ENCODE data around the gene ZNF691. TPM values are rescaled to one million over a fixed set of nuclear protein-coding genes. Genes with fewer than 3 reads are reported as not detected.
"Not testable (repeated sequence)": the region's sequence is repeated elsewhere in the genome, so short reads cannot be mapped to it uniquely, and the experiment has no call there.

Gene ZNF691
- total RNA-seq, result 1 to 10 TPM; 5.5 to 6.5 (median 5.9) TPM

DNA sequence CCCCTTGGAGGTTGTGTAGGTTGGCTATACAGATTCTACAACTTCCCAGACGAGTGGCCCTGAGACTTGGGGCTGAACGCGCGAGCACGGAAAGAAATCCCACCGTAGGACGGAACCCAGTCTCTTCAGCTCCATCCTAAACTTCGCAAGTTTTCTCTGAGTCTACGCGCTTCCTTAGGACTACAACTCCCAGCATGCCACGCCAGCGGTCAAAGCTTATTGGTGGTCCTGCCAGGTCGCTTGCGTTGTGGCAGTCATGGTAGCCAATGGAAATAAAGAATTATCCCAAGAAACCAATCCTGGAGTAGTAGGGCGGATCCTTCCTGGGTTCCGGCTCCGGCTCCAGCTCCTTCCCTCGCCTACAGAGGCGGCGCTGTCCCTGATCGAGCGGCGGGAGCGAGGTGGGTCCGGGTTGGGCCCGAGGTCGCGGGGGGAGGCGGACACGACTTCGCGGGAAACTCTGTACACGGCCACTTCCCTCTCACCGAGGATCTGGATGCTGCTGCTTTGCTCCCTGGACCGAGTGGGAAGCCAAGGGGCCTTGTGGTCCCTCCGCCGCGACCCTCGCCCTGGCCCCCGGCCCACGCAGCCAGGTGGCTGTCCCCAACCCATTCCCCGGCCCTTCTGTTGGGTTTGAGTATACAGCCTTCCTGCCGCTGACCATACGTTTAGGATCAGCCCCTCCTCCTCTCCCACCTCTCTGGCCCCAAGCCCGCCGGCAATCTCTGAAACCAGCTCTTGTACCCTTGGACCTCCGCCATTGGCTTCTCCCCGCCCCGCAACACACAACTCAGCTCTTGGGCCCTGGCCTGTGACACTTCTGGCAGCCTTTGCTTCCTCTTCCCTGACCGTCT, at the start of gene ZNF691:
ZNF691 (plus strand) TSS at position 357 of the 854 bp plus-strand sequence. CDS start 3,046 bp downstream, outside the sequence.
- no peaks in the 10 kb centered on the region for H3K27me3 Mint-ChIP-seq (ENCODE audit: low read depth)
- H3K36me3 Mint-ChIP-seq (ENCODE audit: insufficient read depth), result peaks cover 23% of the 10 kb centered on the region
- DNase-seq (peak; percentile 81), ATAC-seq (peak; percentile 97 to 98)
- H3K9me3 Mint-ChIP-seq, result no peaks in the 10 kb centered on the region
- peaks cover 36% of the 10 kb centered on the region for H3K4me1 Mint-ChIP-seq (ENCODE audit: low read depth)
- peak within 1 kb of the TSS; percentile 95 for H3K4me3 Mint-ChIP-seq

DNA sequence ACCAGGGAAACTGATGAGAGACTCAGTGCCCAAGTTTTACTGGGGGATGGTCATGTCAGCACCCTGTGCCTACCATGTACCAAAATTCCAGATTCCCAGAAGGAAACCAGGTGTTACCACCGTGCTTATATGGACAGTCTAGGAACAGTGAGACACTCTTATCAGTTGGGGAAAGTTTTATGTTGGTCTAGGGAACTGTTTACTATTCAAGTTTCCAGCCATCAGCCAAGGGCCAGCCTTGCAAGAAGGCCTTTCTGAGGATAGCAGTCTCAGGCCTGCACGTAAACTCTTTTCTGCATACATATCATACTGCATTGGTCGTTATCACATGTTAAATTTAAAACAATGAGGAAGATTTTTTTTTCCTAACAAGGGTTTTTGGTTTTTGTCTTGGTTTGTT, 49.0 kb upstream of the ZNF691 start:
- DNase-seq, result no peak

DNA sequence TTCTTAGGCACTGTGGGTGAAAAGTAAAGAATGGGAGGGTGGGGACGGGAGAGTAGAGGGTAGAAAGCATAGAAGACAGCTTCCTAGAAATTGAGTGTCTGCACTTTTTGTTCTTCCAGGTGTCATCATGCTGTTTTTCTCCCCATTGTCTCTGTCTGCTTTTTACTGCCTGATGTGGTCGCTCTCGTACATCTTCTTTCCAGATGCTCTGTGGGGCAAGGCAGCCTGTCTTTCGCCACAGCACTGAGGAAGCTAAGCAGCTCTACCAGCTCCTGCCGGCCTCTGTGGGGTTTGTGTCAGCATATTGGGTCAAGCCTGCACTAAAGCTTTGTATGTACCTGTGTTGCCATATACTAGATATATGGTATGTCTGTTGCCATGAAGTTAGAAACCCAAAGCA, 48.4 kb upstream of the ZNF691 start:
- ATAC-seq, result no peak
- Mint-ChIP-seq H3K9me3 (no peaks in the 10 kb centered on the region), H3K4me1 (ENCODE audit: low read depth) (no peaks in the 10 kb centered on the region), H3K36me3 (ENCODE audit: insufficient read depth) (no peaks in the 10 kb centered on the region), H3K27me3 (ENCODE audit: low read depth) (peaks cover 2% of the 10 kb centered on the region), H3K4me3 (no peak overlapping the region)
- DNase-seq, result no peak

More for the DNA sequence above, 49.0 kb upstream of the ZNF691 start:
- H3K9me3 Mint-ChIP-seq, result no peaks in the 10 kb centered on the region
- ATAC-seq, result no peak
- H3K4me1 Mint-ChIP-seq (ENCODE audit: low read depth), result no peaks in the 10 kb centered on the region
- no peaks in the 10 kb centered on the region for H3K36me3 Mint-ChIP-seq (ENCODE audit: insufficient read depth)
- H3K4me3 Mint-ChIP-seq, result no peak overlapping the region
- H3K27me3 Mint-ChIP-seq (ENCODE audit: low read depth), result peaks cover 2% of the 10 kb centered on the region

DNA sequence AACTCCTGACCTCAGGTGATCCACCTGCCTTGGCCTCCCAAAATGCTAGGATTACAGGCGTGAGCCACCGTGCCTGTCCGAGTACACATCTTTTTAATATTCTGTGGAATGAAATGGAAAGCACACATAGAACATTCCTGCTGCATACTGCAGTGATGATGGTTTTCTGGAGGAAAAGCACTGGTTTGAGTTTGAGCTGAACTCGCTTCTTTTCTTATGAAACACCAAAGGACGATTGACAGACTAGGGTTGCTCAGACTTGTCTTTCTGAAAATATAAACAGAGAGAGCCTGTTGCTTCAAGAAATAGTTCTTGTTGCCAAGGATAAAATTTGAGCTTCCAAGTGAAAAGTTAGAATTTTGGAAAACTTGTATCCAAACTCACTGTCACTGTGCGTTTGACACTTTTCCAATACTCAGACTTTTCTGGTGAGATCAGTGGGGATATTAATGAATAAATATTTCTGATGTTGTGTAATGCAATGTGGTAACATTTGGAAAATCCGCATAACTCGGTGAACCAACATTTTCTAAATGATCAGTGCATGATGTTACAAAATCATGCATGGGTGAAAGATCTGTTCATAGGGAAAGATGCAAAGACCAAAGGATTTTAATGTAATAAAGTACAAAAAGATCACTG, 44.5 kb upstream of the ZNF691 start:
- DNase-seq, result no peak
- no peaks in the 10 kb centered on the region for H3K9me3 Mint-ChIP-seq
- H3K36me3 Mint-ChIP-seq (ENCODE audit: insufficient read depth), result peaks cover 9% of the 10 kb centered on the region
- H3K4me3 Mint-ChIP-seq, result no peak overlapping the region
- no peak for ATAC-seq
- peaks cover under 1% of the 10 kb centered on the region for H3K4me1 Mint-ChIP-seq (ENCODE audit: low read depth)
- H3K27me3 Mint-ChIP-seq (ENCODE audit: low read depth), result peaks cover 2% of the 10 kb centered on the region

DNA sequence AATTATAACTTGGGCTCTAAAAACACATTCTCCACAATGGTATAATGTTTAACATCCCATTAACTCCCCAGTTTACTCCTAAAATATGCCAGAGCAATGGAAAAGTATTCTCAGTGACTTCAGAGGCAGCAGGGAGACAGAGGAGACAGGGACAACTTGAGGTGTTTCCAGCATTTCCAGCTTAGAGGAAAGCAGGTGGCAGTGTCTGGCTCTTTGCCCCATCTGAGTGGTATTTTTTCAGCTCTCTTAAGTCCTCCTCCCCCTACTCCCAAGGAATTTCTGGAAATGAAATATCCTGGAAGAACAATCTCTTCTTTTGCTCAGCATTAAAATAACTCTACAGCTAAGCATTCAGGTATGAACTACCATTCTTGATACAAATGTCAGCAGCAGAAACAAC, 40.2 kb upstream of the ZNF691 start:
- DNase-seq (no peak), ATAC-seq (no peak)
- Mint-ChIP-seq H3K4me3 (no peak overlapping the region), H3K27me3 (ENCODE audit: low read depth) (peaks cover under 1% of the 10 kb centered on the region), H3K9me3 (no peaks in the 10 kb centered on the region), H3K36me3 (ENCODE audit: insufficient read depth) (peaks cover 12% of the 10 kb centered on the region), H3K4me1 (ENCODE audit: low read depth) (peaks cover 8% of the 10 kb centered on the region)

DNA sequence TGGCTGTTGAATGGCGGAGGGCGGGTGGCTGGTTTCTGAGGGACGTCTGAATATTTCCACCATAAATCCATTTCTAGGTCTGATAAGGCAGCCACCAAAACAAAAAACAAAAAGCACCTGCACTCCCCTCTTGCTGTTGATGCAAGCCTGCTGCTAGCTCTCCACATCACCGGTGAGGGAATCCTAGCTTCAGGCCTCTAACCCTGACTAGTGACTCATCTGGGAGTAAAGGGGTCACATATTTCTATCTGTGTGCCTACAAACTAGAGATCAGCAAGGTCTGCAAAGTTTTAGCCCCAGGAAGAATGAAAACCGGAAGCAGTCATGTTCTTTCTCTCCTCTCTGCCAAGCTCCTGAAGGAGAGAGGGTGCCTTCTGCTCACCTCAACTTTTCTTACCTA, 39.8 kb upstream of the ZNF691 start:
- H3K27me3 Mint-ChIP-seq (ENCODE audit: low read depth), result no peaks in the 10 kb centered on the region
- no peak overlapping the region for H3K4me3 Mint-ChIP-seq
- ATAC-seq, result no peak
- no peaks in the 10 kb centered on the region for H3K9me3 Mint-ChIP-seq
- H3K4me1 Mint-ChIP-seq (ENCODE audit: low read depth), result peaks cover 8% of the 10 kb centered on the region
- DNase-seq, result no peak
- H3K36me3 Mint-ChIP-seq (ENCODE audit: insufficient read depth), result peaks cover 14% of the 10 kb centered on the region

- H3K4me1 Mint-ChIP-seq (ENCODE audit: low read depth), result peaks cover 8% of the 10 kb centered on the region
- H3K4me3 Mint-ChIP-seq, result no peak overlapping the region
- H3K9me3 Mint-ChIP-seq, result no peaks in the 10 kb centered on the region
- peaks cover 14% of the 10 kb centered on the region for H3K36me3 Mint-ChIP-seq (ENCODE audit: insufficient read depth)
- ATAC-seq, result no peak
- H3K27me3 Mint-ChIP-seq (ENCODE audit: low read depth), result no peaks in the 10 kb centered on the region
- DNase-seq, result no peak
Measured at GRCh38 chr1:42807056-42807668, 39.3 kb upstream of the ZNF691 start.

DNA sequence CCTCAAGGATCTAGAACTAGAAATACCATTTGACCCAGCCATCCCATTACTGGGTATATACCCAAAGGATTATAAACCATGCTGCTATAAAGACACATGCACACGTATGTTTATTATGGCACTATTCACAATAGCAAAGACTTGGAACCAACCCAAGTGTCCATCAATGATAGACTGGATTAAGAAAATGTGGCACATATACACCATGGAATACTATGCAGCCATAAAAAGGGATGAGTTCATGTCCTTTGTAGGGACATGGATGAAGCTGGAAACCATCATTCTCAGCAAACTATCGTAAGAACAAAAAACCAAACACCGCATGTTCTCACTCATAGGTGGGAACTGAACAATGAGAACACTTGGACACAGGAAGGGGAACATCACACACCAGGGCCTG, 31.6 kb upstream of the ZNF691 start:
- not testable (repeated sequence) for ATAC-seq; H3K27me3 Mint-ChIP-seq (ENCODE audit: low read depth); H3K4me3 Mint-ChIP-seq; DNase-seq; H3K9me3 Mint-ChIP-seq; H3K36me3 Mint-ChIP-seq (ENCODE audit: insufficient read depth)
- peaks cover 23% of the 10 kb centered on the region for H3K4me1 Mint-ChIP-seq (ENCODE audit: low read depth)

GRCh38 chr1:42815941-42816584, 30.4 kb upstream of the ZNF691 start:
- Mint-ChIP-seq H3K27me3 (ENCODE audit: low read depth) (no peaks in the 10 kb centered on the region), H3K9me3 (no peaks in the 10 kb centered on the region), H3K36me3 (ENCODE audit: insufficient read depth) (peaks cover 5% of the 10 kb centered on the region), H3K4me1 (ENCODE audit: low read depth) (peaks cover 23% of the 10 kb centered on the region), H3K4me3 (peak overlapping the region; percentile 88)
- no peak for ATAC-seq
- DNase-seq, result no peak

DNA sequence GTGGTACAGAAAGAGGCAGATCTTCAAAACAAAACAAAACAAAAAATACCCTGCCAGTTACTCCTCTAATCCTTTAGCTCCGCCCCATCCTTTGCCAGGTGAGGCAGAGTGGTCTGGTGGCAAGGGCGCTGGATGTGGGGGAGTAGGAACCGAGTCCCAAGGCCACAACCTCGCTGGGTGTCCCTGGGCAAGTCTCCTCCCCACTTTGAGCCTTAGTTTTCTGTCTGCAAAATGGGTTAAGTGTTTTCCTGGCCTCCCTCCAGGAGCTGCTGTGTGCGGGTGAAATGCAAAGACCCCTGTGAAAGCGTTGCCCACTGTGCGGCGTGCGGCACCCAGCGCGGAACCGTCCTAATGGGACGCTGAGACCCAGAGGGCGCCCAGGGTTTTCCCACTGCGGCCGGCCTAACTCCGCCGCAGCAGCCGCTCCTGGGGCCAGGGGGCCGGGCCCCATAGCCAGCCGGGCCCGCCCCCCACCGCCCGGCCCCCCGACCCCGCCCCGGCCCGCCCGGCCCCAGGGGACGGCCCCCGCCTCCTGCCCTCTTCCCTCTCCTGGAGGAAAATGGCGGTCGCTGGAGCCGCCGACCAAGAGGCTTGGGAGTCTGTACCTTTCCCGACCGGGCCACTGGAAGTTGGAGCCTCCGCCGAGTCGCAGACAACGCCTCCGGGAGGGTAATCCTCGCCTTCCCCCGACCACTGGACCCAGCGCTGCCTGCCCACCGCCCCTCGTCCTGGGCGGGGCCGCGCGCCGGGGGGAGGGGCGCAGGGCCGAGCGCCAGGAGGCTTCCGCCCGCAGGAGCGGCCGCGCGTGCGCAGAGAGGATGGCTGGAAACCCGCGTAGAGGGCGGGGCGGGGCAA, 29.6 kb upstream of the ZNF691 start, which contains the start of the genes ERMAP and SVBP:
ERMAP (plus strand) TSS at position 538 of the 855 bp plus-strand sequence. CDS start 13,327 bp downstream, outside the sequence.
SVBP (minus strand) TSS at position 813 of the 855 bp plus-strand sequence. CDS start 853 bp downstream, outside the sequence.
- peak within 1 kb of the TSS; percentile 88 for H3K4me3 Mint-ChIP-seq
- no peaks in the 10 kb centered on the region for H3K9me3 Mint-ChIP-seq
- H3K36me3 Mint-ChIP-seq (ENCODE audit: insufficient read depth), result peaks cover 2% of the 10 kb centered on the region
- no peaks in the 10 kb centered on the region for H3K27me3 Mint-ChIP-seq (ENCODE audit: low read depth)
- peak; percentile 95 for DNase-seq
- peak; percentile 92 to 94 for ATAC-seq
- H3K4me1 Mint-ChIP-seq (ENCODE audit: low read depth), result peaks cover 23% of the 10 kb centered on the region

DNA sequence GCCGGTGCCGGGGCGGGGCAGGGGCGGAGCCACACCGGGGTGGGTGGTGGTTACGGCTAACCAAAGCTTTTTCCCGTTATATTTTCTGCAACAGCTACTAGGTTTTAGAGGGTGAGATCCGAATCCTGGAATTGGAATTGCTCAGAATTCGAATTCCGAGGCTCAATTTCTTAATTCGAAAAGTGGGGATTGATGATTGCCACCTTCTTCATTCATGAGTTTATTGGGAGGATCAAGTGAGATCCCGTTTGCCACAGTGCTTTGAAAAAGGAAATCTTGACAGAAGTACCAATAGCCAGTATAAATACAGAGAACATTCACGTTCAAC, 29.0 kb upstream of the ZNF691 start:
- no peak for DNase-seq
- Mint-ChIP-seq H3K36me3 (ENCODE audit: insufficient read depth) (peaks cover 2% of the 10 kb centered on the region), H3K4me1 (ENCODE audit: low read depth) (peaks cover 23% of the 10 kb centered on the region), H3K9me3 (no peaks in the 10 kb centered on the region), H3K27me3 (ENCODE audit: low read depth) (no peaks in the 10 kb centered on the region), H3K4me3 (peak overlapping the region; percentile 71)
- ATAC-seq, result no peak

GRCh38 chr1:42817976-42818375, 28.4 kb upstream of the ZNF691 start:
- no peak for DNase-seq
- H3K27me3 Mint-ChIP-seq (ENCODE audit: low read depth), result no peaks in the 10 kb centered on the region
- H3K36me3 Mint-ChIP-seq (ENCODE audit: insufficient read depth), result peaks cover 2% of the 10 kb centered on the region
- peak overlapping the region; percentile 71 for H3K4me3 Mint-ChIP-seq
- peaks cover 25% of the 10 kb centered on the region for H3K4me1 Mint-ChIP-seq (ENCODE audit: low read depth)
- ATAC-seq, result no peak
- no peaks in the 10 kb centered on the region for H3K9me3 Mint-ChIP-seq

GRCh38 chr1:42820813-42821212, 25.6 kb upstream of the ZNF691 start:
- peaks cover 2% of the 10 kb centered on the region for H3K36me3 Mint-ChIP-seq (ENCODE audit: insufficient read depth)
- no peak for DNase-seq
- no peaks in the 10 kb centered on the region for H3K27me3 Mint-ChIP-seq (ENCODE audit: low read depth)
- ATAC-seq, result no peak
- H3K4me3 Mint-ChIP-seq, result no peak overlapping the region
- no peaks in the 10 kb centered on the region for H3K9me3 Mint-ChIP-seq
- peaks cover 20% of the 10 kb centered on the region for H3K4me1 Mint-ChIP-seq (ENCODE audit: low read depth)

Data from activated T-cell treated with anti-CD3 and anti-CD28 coated beads, Interleukin-2, amount 50 U/mL, for 4 hours (primary cell).